ENCODE measurements around the gene CIB4.

CIB4 gene

DNA sequence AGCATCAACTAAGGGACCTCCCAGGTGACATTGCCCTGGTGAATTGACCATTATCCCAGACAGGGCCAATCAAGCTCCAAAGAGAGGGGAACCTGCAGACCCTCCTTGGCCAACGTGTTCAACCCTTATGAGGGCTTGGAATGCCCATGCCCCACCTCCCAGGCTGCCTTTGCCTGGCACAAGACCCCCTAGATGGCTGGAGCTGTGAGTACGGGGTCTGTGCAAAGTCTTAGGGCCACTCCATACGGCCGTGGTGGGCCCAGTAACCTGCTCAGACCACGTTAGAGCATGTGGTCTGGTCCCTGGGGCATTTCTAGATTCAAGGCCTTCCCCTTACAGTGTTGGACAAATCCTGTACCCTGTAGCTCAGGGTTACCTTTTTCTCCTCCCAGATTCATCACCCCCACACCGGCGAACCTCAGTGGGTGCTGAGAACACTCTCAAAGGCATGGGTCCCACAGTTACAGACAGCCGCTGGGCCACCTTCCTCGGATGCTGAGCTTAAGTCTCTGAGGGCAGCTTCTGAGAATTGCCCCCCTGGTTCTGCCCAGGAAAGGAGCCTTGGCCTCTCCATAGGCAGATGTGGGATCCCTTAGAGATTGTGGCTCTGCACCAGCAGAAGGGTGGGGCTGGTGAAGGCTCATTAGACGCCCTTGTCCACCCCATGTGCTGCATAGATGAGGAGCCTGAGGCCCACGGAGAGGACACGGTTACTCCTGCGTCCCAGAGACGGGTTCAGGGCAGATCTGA, 33.0 kb upstream of the CIB4 start:
- TF ChIP-seq, protein P1, sequence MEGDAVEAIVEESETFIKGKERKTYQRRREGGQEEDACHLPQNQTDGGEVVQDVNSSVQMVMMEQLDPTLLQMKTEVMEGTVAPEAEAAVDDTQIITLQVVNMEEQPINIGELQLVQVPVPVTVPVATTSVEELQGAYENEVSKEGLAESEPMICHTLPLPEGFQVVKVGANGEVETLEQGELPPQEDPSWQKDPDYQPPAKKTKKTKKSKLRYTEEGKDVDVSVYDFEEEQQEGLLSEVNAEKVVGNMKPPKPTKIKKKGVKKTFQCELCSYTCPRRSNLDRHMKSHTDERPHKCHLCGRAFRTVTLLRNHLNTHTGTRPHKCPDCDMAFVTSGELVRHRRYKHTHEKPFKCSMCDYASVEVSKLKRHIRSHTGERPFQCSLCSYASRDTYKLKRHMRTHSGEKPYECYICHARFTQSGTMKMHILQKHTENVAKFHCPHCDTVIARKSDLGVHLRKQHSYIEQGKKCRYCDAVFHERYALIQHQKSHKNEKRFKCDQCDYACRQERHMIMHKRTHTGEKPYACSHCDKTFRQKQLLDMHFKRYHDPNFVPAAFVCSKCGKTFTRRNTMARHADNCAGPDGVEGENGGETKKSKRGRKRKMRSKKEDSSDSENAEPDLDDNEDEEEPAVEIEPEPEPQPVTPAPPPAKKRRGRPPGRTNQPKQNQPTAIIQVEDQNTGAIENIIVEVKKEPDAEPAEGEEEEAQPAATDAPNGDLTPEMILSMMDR (IDR thresholded peaks at IDR 0.05; ENCODE audit: insufficient read depth, low read depth, low read length, missing control alignments) = no peak
- H3K4me3 ChIP-seq (ENCODE audit: low read depth, low read length) = no peak overlapping the region
- DNase-seq (ENCODE audit: low read depth) = no peak

DNA sequence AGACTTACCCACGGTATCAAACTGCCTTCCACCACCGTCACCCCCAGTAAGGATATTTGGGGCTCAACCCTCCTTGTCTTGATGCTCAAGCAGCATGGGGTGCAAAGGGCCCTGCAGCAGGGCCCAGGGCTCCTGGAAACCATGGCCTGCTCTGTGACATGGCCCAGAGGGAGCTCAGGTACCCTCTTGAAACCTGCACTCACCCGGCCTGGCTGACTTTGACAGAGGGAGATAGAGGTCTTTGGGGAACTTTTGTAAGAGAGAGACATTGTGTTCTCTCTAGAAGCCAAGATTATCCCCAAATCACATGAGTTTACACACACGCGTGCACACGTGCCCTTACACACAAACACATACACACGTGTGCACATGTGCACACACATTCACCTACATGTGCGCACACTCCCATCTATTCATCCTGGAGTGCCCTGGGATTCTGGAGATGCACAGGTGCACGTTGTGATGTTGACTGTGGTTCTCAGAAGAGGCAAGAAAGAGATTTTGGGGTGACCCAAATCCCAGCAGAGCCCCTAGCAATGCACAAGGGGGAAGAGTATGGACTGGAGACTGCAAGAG, 31.7 kb upstream of the CIB4 start:
- no peak overlapping the region for H3K4me3 ChIP-seq (ENCODE audit: low read depth, low read length)
- TF ChIP-seq, protein P1 (IDR thresholded peaks at IDR 0.05; ENCODE audit: insufficient read depth, low read depth, low read length, missing control alignments) = no peak
- no peak for DNase-seq (ENCODE audit: low read depth)

DNA sequence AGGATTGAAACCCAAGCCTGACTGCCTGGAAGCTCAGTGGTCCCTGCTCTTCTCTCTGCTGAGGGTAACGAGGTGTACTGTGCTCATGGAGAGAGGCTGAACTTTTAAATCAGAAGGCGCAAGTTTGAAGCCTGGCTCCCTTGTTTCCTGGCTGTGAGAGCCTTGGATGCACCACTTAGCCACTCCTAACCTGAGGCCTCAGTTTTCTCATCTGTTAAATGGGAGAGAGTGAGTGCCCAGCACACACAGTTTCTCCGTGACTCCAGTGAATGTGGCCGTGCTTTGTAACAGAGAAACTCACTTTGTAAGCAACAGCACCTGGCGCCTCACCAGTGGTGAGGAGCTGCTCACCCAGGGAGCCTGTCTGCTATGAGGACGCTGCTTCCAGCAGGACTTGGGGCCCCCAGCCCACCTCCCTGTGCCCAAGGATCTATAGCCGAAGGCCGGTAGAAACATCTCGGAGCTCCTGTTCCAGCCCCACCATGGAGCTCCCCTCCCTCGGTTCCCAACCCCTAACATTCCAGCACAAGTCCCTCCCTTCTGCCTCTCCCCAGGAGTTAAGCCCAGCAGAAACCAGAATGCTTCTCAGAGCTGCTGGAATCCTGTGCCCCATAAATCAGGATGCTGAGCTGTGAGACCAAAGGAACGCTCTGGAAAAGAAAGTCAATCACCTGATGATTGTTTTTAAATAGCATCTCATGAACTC, 31.1 kb upstream of the CIB4 start:
- no peak for DNase-seq (ENCODE audit: low read depth)
- no peak overlapping the region for H3K4me3 ChIP-seq (ENCODE audit: low read depth, low read length)
- TF ChIP-seq, protein P1 (IDR thresholded peaks at IDR 0.05; ENCODE audit: insufficient read depth, low read depth, low read length, missing control alignments) = no peak

DNA sequence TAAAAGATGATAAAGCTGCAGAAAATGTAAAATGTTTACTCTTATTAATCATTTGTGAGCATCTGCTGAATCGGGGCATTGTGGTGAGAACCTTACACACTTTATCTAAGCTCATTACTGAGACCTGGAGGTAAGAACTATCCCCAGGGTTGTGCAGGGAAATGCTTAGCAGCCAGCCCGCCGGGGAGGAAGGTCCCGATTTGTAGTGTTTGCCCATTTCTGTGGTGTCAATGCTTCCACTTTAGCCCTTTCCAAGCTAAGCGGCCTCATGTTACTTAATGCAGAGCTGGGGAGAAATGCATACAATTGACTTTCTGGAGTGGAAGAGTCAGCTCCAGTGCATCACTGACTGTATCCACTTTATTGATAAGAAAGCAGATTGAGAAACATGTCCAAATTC, 30.5 kb upstream of the CIB4 start:
- TF ChIP-seq, protein P1 (IDR thresholded peaks at IDR 0.05; ENCODE audit: insufficient read depth, low read depth, low read length, missing control alignments) = no peak
- H3K4me3 ChIP-seq (ENCODE audit: low read depth, low read length) = no peak overlapping the region
- no peak for DNase-seq (ENCODE audit: low read depth)

DNA sequence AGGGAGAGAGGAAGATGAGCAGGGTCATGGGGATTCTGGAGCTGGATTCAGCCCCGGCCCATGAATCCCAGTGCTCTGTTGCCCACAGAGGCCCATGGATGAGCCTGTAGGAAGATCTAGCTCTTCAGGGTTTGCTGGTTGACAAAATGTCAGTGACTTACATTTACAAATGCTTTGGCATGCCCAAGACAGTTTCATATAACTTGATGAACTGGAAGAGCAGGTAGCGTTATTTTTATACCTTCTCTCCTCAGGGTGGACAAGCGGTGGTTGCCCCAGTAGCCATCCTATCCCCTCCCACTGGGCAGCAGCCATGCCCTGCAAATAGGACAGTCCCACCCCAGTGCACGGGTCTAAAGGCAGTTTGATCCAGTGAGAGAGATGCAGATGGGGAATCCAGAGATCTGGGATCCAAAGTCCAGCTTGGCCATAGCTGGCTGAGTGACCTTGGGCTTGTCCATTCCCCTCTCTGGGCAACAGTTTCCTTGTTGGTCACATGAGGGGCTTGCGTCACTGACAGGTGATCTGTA, 29.8 kb upstream of the CIB4 start:
- no peak for DNase-seq (ENCODE audit: low read depth)
- TF ChIP-seq, protein P1 (IDR thresholded peaks at IDR 0.05; ENCODE audit: insufficient read depth, low read depth, low read length, missing control alignments) = no peak
- no peak overlapping the region for H3K4me3 ChIP-seq (ENCODE audit: low read depth, low read length)

DNA sequence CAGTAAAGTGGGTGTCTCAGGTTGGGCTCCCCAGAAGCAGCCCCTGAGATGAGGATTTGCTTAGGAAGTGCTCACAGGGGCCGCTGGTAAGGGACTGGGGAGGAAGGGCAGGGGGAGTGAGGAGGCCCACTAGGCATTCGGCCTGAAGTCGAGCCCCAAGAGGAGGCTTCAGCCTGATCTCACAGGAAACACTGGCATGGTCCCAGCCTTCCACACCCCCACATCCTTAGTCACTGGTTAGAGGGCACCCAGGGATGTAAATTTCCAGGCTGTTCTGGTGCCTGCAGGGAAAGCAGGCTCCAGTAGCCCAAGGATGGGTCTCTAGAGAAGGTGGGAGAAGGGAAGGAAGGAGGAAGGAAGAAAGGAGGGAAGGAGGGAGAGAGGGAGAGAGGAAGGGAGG, 29.0 kb upstream of the CIB4 start:
- DNase-seq (ENCODE audit: low read depth) = no peak
- H3K4me3 ChIP-seq (ENCODE audit: low read depth, low read length) = no peak overlapping the region
- TF ChIP-seq, protein P1 (IDR thresholded peaks at IDR 0.05; ENCODE audit: insufficient read depth, low read depth, low read length, missing control alignments) = no peak
